SK-MEL-5 (cell line): ENCODE measurements around the gene ADGRG6. TPM values are rescaled to one million over a fixed set of nuclear protein-coding genes. Genes with fewer than 3 reads are reported as not detected.
"Not testable (repeated sequence)": the region's sequence is repeated elsewhere in the genome, so short reads cannot be mapped to it uniquely, and the experiment has no call there.

Experiments used
- DNase-seq: peaks from one replicate; pipeline ENCODE4 v3.0.0-alpha.2; 2016; ENCODE audit warnings: low read depth, low spot score
- in situ Hi-C: cut with HindIII; loops from 2 replicates; pipeline ENCODE4 v1.10.0; 2016; ENCODE audit warnings: low sequenced_read_pairs, high pct_unique_total_duplicates, low pct_unique_long_range_greater_than_20kb
- total RNA-seq: library from RNA; depleted of rRNA; stranded (reverse); fragments of >200 nt; shearing (Covaris generic); gene quantifications from 2 replicates; pipeline ENCODE4 v1.2.3, GENCODE V29; 2014

The ADGRG6 gene
- total RNA-seq, 1 experiment from 2014 or later = 134 TPM

DNA sequence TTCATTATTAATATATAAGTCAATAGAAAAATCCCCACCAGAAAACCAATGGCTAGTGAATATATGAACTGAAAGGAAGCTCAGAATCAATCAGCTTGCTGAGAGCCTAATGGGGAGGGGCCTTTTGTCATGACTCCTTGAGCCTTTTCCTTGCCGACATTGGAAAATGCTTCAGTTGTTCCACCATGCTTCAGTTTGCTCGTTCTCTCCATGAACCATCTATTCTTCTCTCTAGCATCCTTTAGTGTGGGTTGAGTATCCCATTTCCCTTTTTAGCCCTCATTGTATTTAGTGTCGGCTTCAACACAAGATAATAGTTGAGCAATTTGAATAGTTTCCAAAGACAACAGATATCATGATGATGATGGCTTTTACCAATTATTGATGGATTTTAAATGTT, 139.9 kb downstream of the ADGRG6 start:
- no peak for DNase-seq

DNA sequence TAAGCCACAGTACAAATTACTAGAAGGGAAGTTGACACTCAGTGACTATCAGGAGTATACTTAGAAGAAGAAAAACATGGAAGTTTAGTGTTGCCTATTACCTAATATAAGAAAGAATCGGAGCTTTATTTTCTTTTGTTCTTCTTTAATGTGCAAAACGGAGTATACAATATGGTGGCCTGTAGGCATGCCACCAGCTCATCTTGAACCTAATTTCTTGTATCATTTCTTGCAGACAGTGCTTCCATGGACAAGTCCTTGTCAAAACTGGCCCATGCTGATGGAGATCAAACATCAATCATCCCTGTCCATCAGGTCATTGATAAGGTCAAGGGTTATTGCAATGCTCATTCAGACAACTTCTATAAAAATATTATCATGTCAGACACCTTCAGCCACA, 141.3 kb downstream of the ADGRG6 start:
- DNase-seq = no peak
- in situ Hi-C loops = no loop called here

More for the DNA sequence above, 139.9 kb downstream of the ADGRG6 start:
- in situ Hi-C loops = no loop called here

DNA sequence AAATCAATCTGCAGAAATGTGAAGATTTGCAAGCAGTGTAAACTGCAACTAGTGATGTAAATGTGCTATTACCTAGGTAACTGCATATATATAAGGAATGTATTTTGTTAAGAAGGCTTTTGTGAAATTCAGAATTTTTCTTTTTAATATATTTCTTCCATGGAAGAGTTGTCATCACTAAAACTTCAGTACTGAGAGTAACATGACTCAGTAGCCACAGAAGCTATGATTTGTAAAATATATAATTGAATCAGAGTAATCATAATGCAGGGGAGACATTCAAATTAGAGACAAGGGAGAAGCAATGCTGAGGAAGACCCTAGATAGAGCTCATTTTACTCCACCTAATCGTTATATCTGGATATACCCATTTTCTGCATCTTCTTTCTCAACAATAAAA, 141.7 kb downstream of the ADGRG6 start:
- in situ Hi-C loops = no loop called here
- DNase-seq = no peak

DNA sequence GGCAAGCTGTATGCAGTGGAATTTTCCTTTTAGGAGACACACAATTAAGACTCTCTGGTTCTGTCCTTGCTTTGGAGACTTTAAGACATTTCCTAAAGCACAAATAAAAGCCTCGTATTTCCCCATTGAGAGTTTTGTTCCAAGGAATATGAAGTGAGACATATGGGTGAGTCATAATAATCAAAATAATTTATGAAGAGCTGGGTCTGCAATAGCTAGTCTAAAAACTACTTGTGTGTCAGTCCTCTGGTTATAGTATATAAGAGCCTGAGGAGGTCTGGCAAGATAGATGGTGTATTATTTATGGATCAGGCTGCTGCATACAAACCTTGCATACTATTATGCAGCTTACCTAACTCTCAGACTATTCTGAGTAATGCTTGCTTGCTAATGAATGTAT, 142.6 kb downstream of the ADGRG6 start:
- no peak for DNase-seq
- in situ Hi-C loops = no loop called here

DNA sequence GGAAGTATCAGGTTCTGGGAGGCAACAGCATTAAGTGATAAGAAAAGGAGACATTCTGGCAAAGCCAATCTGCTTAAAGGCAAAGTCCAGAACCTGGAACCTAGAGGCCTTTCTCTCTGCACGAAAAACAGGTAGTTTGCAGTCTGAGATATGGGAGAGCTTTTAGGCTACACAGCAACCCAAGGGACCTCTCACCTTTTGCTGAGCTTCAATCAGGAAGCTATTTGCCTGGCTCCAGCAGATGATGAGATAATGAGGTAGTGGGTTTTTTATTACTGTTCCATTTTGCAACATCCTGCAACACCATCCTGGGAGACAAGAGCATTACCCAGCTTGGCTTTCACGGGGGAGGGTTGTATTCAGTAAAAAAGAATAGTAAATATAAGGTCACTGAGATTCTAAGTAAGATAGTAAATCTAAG, 143.1 kb downstream of the ADGRG6 start:
- DNase-seq = no peak
- in situ Hi-C loops = no loop called here

DNA sequence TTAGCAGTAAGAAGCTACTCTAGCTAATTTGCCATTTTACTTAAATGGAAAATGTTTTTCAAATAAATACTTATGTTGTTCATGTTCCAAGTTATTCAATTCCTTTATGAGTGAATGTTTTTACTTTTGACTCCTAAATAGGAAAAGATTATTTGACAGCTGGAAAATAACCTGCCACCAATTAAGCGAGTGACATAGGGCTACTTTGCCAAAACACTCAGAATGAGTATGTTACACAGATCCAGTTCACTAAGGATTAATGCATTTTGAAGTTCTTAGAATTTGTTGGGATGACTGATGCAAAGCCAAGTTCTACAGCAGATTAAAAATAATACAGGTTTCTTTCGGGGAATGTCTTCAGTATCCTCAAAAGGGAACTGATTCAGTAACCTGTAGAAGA, 144.4 kb downstream of the ADGRG6 start:
- in situ Hi-C loops = no loop called here
- no peak for DNase-seq

DNA sequence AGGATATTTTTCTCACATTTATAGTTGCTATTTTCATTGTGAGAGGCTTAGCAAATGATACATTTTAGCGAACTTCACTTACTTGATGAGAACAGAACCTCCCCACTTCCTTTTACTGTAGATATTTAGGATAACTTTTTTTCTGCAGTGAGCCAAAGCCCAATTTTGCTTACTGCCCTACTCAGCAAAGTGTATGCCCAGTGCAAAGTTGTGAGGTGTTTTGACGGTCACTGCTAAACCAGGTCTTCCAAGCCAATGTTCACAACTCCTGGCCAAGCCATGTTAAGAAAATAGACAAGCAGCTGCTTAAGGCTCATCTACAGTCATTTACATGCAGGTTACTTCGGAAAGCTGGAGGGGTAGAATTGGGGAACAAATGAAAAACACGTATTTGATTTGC, 144.8 kb downstream of the ADGRG6 start:
- in situ Hi-C loops = no loop called here
- no peak for DNase-seq

DNA sequence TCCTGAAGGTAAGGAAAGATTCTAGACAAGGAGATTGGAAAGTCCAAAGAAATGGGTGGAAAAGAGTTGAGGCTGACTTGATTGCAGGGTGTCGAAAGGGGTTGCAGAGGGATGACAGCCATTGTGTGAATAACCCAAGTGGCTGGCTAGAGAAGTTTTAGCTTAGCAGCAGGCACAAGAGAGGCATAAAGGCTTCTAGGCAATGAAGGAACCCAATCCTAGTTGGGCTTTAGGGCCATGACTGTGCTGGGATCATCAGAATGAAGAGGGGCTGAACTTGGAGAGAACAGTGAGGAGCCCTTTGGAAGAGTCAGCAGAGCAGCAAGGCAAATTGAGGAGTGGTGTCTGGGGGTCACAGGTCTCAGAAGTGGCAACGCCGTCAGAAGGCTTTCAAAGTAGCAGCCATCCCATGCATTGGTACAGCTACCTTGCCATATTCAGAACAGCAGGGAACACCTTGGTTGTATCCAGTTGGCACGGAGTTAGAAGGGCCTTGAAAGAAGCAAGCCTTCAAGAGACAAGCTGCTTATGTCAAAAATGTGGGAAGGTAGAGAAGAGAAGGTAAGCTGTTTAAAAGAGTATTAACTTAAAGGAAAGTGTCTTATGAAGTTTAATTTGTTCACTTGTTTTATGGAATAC, 146.4 kb downstream of the ADGRG6 start:
- DNase-seq = no peak
- in situ Hi-C loops = no loop called here

DNA sequence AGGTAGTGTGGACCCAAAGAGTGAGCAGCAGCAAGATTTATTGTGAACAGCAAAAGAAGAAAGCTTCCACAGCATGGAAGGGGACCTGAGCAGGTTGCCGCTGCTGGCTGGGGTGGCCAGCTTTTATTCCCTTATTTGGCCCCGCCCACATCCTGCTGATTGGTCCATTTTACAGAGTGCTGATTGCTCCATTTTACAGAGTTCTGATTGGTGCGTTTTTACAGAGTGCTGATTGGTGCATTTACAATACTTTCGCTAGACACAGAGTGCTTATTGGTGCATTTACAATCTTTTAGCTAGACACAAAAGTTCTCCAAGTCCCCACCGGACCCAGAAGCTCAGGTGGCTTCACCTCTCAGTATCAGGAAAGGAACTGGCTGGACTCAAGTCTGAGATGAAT, 149.0 kb downstream of the ADGRG6 start:
- in situ Hi-C loops, DNase-seq: not testable (repeated sequence)

DNA sequence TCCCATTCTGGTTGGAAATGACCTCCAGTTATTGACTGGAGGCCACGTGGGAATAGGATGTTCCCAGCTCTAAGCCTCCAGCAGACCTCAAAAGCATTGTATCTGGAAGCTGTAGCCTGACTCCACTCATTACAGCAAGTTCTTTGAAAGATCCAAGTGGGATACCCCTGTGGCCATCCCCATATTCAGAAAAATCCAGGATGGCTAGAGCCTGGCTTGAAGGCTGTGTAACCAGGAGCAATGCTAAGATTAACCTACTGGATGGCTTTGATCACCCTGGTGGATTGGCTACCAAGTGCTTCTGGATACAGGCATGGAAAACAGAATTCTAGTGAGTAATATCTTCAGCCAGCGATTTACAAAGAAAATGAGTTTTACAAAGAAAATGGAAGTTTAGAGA, 151.2 kb downstream of the ADGRG6 start:
- in situ Hi-C loops = no loop called here
- no peak for DNase-seq

DNA sequence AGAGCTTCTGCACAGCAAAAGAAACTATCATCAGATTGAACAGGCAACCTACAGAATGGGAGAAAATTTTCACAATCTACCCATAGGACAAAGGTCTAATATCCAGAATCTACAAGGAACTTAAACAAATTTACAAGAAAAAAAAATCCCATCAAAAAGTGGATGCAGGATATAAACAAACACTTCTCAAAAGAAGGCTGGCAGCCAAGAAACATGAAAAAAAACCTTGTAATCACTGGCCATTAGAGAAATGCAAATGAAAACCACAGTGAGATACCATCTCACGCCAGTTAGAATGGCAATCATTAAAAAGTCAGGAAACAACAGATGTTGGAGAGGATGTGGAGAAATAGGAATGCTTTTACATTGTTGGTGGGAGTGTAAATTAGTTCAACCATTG, 152.4 kb downstream of the ADGRG6 start:
- in situ Hi-C loops, DNase-seq: not testable (repeated sequence)

DNA sequence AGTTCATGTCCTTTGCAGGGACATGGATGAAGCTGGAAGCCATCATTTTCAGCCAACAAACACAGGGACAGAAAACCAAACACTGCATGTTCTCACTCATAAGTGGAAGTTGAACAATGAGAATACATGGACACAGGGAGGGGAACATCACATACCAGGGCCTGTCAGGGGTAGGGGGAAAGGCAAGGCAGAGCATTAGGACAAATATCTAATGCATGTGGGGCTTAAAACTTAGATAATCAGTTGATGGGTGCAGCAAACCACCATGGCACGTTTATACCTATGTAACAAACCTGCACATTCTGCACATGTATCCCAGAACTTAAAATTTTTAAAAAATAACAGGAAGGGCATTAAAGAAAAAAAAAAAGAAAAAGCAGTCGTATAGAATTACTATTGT, 153.0 kb downstream of the ADGRG6 start:
- DNase-seq, in situ Hi-C loops: not testable (repeated sequence)

DNA sequence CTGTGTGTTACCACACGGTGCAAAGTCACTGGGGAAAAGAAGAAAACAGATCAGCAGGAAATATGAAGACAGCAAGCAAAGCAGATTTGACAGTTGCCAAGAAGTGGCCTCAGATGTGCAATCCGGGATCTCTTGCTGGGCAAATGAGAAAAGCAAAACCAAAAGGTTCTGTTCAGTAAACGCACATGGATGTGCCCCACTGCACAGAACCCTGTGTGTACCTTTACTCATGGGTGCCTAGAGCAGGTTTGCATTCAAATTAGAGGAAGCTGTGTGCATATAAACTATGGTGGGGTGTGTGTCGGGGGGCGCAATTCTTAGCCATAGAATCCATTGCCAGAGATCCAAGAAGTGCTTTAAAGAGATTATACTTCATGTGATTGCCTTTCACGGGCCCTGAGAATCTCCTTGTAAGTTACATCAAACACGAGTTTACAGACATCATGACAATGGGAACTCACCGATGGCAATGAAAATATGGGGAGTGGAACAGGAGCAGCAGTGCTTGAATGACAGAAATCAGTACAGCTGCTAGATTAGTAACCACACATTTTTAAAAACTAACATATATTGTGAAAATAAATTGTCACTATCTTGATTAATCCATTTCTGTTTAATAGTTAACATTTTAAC, 154.3 kb downstream of the ADGRG6 start:
- no peak for DNase-seq
- in situ Hi-C loops = no loop called here

DNA sequence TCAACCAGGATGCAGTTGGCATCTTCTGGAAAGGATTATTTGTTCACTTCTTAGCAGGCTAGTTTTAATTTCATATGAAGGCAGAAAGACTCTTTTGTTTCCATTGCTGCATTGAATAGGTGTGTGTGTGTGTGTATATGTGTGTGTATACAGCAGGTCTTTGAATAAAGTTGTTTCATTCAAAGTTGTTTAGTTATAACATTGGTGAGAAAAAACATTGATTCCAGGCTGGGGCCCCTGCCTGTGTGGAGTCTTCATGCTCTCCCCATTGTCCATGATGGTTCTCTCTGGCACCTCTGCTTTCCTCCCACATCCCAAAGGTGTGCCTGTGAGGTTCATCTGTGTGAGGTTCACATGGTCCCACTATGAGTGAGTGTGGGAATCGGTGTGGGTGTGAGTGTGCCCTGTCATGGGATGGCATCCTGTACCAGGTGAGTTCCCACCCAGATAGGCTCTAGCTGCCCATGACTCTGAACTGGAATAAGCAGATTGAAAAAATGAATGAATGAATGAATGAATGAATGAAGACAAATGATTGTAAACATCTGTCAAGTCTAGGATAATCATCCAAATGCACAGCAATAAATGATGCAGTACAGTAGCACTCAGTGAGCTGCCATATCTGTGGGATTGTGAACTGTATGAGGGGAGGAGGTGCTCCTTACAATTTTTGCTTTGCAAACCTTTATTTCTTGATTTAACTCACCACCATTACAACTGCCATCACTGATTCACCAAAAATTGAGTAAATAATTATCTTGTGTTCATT, 156.0 kb downstream of the ADGRG6 start:
- in situ Hi-C loops = no loop called here
- no peak for DNase-seq

DNA sequence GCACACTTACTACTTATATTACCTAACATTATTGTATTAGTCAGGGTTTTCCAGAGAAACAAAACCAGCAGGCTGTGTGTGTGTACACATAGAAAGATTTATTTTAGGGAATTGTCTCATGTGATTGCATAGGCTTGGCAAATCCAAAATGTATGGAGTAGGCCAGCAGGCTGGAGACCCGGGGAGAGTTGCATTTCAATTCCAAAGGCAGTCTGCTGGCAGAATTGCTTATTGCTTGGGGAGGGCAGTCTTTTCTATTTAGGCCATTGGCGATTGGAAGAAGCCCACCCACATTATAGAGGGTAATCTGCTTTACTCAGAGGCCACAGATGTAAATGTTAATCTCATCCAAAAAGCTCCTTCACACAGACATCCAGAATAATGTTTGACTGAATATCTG, 157.0 kb downstream of the ADGRG6 start:
- in situ Hi-C loops = no loop called here
- no peak for DNase-seq

DNA sequence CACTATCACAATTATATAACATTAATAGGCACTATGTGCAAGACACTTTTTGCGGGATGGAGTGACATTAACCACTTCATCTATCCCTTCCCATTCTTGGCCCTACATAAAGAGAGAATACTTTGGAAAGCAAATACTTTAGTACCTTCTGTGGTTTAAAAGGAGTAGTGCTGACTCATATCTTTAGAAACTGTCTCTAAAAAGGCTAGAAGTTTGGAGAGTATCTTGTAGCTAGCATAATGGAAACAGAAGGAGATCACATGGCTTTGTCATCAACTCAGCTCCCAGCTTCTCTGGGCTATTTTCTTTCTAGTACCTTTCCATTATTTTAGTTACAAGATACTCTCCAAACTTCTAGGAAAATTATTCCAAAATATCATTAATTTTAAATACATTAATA, 157.5 kb downstream of the ADGRG6 start:
- no peak for DNase-seq
- in situ Hi-C loops = no loop called here

DNA sequence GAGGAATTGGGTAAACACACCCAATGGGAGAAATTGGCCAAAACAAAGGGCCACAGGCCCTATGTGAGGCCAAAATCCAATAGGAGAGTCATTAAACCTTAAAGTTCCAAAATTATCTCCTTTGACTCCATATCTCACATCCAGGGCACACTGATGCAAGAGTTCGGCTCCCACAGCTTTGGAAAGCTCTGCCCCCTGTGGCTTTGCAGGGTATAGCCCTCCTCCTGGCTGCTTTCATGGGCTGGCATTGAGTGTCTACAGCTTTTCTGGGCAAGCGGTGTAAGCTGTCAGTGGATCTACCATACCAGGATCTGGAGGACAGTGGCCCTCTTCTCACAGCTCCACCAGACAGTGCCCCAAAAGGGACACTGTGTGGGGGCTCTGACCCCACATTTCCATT, 160.5 kb downstream of the ADGRG6 start:
- in situ Hi-C loops = no loop called here
- DNase-seq = peak; percentile 28

DNA sequence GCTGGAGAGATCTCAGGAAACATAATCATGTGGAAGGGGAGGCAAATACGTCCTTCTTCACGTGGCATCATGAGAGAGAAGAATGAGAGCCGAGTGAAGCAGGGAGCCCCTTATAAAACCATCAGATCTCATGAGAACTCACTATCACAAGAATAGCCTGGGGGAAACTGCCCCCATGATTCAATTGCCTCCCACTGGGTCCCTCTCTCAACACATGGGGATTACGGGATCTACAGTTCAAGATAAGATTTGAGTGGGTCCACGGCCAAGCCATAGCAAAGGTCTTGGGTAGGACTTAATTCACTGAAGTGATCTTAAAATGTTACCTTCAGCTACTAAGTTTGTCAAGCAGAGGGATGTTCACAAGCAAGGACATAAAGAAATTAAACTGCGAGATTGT, 162.2 kb downstream of the ADGRG6 start:
- in situ Hi-C loops = no loop called here

DNA sequence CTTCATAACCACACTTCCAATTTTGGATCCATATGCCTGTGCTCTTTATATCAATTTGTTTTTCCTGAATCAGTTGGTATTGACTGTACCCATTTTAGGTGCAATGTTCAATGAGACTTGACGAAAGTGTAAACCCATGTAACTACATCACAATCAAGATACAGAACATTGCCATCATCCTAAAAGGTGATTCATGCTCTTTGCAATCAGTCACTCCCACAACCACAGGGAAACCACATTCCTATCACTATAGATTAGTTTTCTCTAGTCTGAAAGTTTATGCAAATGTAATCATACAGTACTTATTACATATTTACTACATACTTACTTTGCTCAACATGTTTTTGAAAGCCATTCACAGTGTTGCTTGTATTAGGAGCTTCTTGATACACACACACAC, 167.4 kb downstream of the ADGRG6 start:
- no peak for DNase-seq
- in situ Hi-C loops = no loop called here

More for the DNA sequence above, 162.2 kb downstream of the ADGRG6 start:
- no peak for DNase-seq
